Colonic mucosa (tissue), 4 donors: ENCODE measurements around the gene DNAH8. TPM values are rescaled to one million over a fixed set of nuclear protein-coding genes. Genes with fewer than 3 reads are reported as not detected.

ENCODE experiments used
- DNase-seq: peaks from one replicate; pipeline ENCODE4 v3.0.0-alpha.2; 2020
- H3K27ac ChIP-seq: fragments of 200-600 bp; one replicate; pipeline ENCODE4 v1.8.0; 2021
- H3K27me3 ChIP-seq: fragments of 200-600 bp; one replicate; pipeline ENCODE4 v1.8.0; 2021
- H3K36me3 ChIP-seq: fragments of 200-600 bp; one replicate; pipeline ENCODE4 v1.8.0; 2021
- H3K4me1 ChIP-seq: fragments of 200-600 bp; one replicate; pipeline ENCODE4 v1.8.0; 2021; ENCODE audit warnings: mild to moderate bottlenecking
- H3K4me3 ChIP-seq: fragments of 200-600 bp; one replicate; pipeline ENCODE4 v1.8.0; 2021
- H3K9ac ChIP-seq, 2 donors: one replicate each; pipeline ENCODE4 v1.7.0; 2013; ENCODE audit warnings: control low read depth in 2 of 2, low read depth in 2 of 2, low read length in 2 of 2
- H3K9me3 ChIP-seq: fragments of 200-600 bp; one replicate; pipeline ENCODE4 v1.8.0; 2021
- CTCF ChIP-seq: fragments of 200-600 bp; IDR thresholded peaks from one replicate; pipeline ENCODE4 v1.8.0; 2022; ENCODE audit warnings: antibody characterized with exemption, mild to moderate bottlenecking
- intact Hi-C: fragments of 100-400 bp; cut with DNase I; formaldehyde crosslinking; loops from one replicate; pipeline ENCODE4 v1.14.1; 2022
- total RNA-seq, 2 donors: library from RNA; stranded (reverse); fragmentation: NEBNext Ultra II Directional in 1 of 2; extraction: Animal tissue kit (Norgen Biotek cat#: 25700) in 1 of 2; gene quantifications; one replicate each; pipeline ENCODE4 v1.2.1, GENCODE V29; 2021
- donor health status: healthy.
- donor health status: DM: no; HTN: no; CAD: no.
- donor health status: DM: no; HTN: no; CAD: no.

Gene DNAH8
- total RNA-seq, 2 donors from 2014 or later, result not detected

- TF ChIP-seq CTCF, result no peak
- no peaks in the 10 kb centered on the region for H3K4me1 ChIP-seq
- no peak overlapping the region for H3K27ac ChIP-seq
- no peaks in the 10 kb centered on the region for H3K36me3 ChIP-seq
- intact Hi-C loops, result no loop called here
- no peaks in the 10 kb centered on the region for H3K9me3 ChIP-seq
- no peak for DNase-seq
- no peak overlapping the region for H3K4me3 ChIP-seq
- H3K27me3 ChIP-seq, result no peaks in the 10 kb centered on the region
- no peak overlapping the region for H3K9ac ChIP-seq
Observed at GRCh38 chr6:39073471-39074355, 358.6 kb downstream of the DNAH8 start.

- intact Hi-C loops, result no loop called here
- H3K4me1 ChIP-seq, result no peaks in the 10 kb centered on the region
- H3K36me3 ChIP-seq, result no peaks in the 10 kb centered on the region
- no peak for DNase-seq
- TF ChIP-seq CTCF, result no peak
- H3K4me3 ChIP-seq, result no peak overlapping the region
- H3K27ac ChIP-seq, result no peak overlapping the region
- no peaks in the 10 kb centered on the region for H3K27me3 ChIP-seq
- no peaks in the 10 kb centered on the region for H3K9me3 ChIP-seq
- H3K9ac ChIP-seq, result no peak overlapping the region
Observed at GRCh38 chr6:39074486-39074885, 359.4 kb downstream of the DNAH8 start.

GRCh38 chr6:39075010-39075686 lies 360.0 kb downstream of the DNAH8 start:
- H3K4me1 ChIP-seq, result no peaks in the 10 kb centered on the region
- H3K9ac ChIP-seq, result no peak overlapping the region
- no peak overlapping the region for H3K27ac ChIP-seq
- DNase-seq, result no peak
- H3K36me3 ChIP-seq, result no peaks in the 10 kb centered on the region
- TF ChIP-seq CTCF, result no peak
- H3K27me3 ChIP-seq, result no peaks in the 10 kb centered on the region
- no peaks in the 10 kb centered on the region for H3K9me3 ChIP-seq
- no peak overlapping the region for H3K4me3 ChIP-seq
- intact Hi-C loops, result no loop called here

GRCh38 chr6:39075807-39076622 lies 360.9 kb downstream of the DNAH8 start:
- TF ChIP-seq CTCF, result no peak
- Histone ChIP-seq H3K27ac (no peak overlapping the region), H3K9me3 (no peaks in the 10 kb centered on the region), H3K9ac (no peak overlapping the region), H3K4me1 (no peaks in the 10 kb centered on the region), H3K4me3 (no peak overlapping the region), H3K27me3 (no peaks in the 10 kb centered on the region), H3K36me3 (no peaks in the 10 kb centered on the region)
- no peak for DNase-seq
- intact Hi-C loops, result no loop called here
